Stimulated activated naive CD8-positive, alpha-beta T cell treated with anti-CD3 and anti-CD28 coated beads, Interleukin-15, Interleukin-2, amounts not matched to agents 100 ng/mL and 50 ng/mL, for 24 hours (primary cell): ENCODE results near the gene KCNE1.
A peak's percentile ranks its signal among the peaks of the same experiment; 100 is the strongest.

ENCODE experiments used
- H3K27ac Mint-ChIP-seq: one replicate; pipeline ENCODE4 v1.8.0; 2021; ENCODE audit warnings: mild to moderate bottlenecking, mixed read lengths
- H3K27me3 Mint-ChIP-seq: one replicate; pipeline ENCODE4 v1.8.0; 2021; ENCODE audit warnings: mixed read lengths
- H3K36me3 Mint-ChIP-seq: one replicate; pipeline ENCODE4 v1.8.0; 2021; ENCODE audit warnings: low read depth, mixed read lengths
- H3K4me1 Mint-ChIP-seq: one replicate; pipeline ENCODE4 v1.8.0; 2021; ENCODE audit warnings: low read depth, mixed read lengths
- H3K4me3 Mint-ChIP-seq: one replicate; pipeline ENCODE4 v1.8.0; 2021; ENCODE audit warnings: mild to moderate bottlenecking, mixed read lengths
- H3K9me3 Mint-ChIP-seq: one replicate; pipeline ENCODE4 v1.8.0; 2021; ENCODE audit warnings: mixed read lengths

The KCNE1 gene

DNA sequence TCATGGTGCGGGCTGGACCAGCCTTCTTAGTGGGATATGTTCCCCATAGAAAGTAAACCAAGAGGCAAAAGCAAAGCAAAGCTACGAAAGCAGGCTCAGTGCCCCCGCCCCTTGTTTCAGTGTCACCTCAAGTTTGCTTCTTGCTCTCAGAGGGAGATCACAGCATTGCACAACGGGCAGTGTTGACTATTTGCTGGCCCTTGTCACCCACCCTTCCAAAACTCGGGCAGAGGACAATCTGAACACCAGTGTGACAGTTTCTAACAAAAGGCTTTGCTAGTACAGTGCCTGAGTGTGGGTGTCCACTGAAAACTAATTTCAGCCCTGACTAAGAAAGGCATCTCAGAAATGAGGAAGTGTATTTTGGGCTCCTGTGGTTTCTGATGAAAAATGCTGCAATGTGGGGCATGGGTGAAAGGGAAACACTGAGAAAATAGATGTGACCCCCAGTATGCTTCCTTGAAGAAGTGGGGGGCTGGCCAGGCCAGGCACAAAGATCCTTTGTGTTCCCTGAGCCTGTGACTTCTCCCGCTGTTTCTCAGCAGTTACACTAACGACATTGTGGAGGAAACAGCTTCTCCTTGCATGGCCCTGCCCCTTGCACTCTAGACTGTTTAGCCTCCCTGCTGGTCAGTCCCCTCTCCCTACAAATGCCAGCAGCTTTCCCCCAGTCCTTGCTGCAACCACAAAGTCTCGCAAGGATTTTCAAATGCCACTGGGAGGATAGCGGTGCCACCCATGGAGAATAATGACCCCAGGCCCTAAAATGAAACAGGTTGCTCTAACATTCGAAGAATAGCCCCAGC, 33.3 kb upstream of the KCNE1 start:
- Mint-ChIP-seq H3K4me3 (peak overlapping the region; percentile 23), H3K9me3 (no peaks in the 10 kb centered on the region), H3K36me3 (peaks cover 12% of the 10 kb centered on the region), H3K27me3 (no peaks in the 10 kb centered on the region), H3K27ac (peak overlapping the region; percentile 83), H3K4me1 (peaks cover 39% of the 10 kb centered on the region)

DNA sequence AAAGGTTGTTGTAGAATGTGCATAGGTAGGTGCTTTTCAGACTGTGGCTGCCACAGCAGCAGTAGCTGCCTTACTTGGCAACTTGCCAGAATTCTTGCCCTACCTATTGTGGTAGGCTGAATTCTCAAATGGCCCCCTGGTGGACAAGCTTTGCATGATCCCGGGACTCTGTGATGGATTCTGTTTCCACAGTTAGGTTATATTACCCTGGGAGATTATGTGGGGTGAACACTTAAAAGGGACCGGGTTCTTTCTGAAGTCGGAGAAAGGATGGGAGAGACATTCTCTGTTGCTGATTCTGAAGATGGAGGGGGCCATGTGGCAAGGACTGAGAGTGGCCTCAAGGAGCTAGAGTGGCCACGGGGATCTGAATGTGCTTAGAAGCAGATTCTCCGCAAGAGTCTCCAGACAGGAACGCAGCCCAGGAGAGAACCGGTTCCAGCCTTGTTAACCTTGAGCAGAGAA, 32.1 kb upstream of the KCNE1 start:
- Mint-ChIP-seq H3K36me3 (peaks cover 12% of the 10 kb centered on the region), H3K4me1 (peaks cover 39% of the 10 kb centered on the region), H3K27me3 (no peaks in the 10 kb centered on the region), H3K9me3 (no peaks in the 10 kb centered on the region), H3K27ac (no peak overlapping the region), H3K4me3 (no peak overlapping the region)

DNA sequence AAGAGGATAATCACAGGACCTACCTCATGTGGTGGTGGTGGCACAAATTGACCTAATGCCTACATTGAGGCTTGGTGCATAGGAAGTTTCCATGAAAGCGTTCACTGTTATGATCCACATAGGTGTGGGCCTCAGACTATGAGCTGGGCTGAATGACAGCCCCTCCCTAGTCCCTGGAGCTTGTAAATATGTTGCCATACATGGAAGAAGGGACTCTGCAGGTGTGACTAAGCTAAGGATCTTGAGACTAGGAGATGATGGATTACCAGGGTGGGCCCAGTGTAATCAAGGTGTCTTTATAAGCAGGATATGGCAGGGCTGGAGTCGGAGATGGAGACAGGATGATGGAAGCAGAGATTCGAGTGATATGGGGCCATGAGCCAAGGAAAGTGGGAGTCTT, 31.0 kb upstream of the KCNE1 start:
- H3K27me3 Mint-ChIP-seq: no peaks in the 10 kb centered on the region
- H3K4me1 Mint-ChIP-seq: peaks cover 35% of the 10 kb centered on the region
- no peaks in the 10 kb centered on the region for H3K9me3 Mint-ChIP-seq
- H3K4me3 Mint-ChIP-seq: no peak overlapping the region
- no peak overlapping the region for H3K27ac Mint-ChIP-seq
- H3K36me3 Mint-ChIP-seq: peaks cover 12% of the 10 kb centered on the region

DNA sequence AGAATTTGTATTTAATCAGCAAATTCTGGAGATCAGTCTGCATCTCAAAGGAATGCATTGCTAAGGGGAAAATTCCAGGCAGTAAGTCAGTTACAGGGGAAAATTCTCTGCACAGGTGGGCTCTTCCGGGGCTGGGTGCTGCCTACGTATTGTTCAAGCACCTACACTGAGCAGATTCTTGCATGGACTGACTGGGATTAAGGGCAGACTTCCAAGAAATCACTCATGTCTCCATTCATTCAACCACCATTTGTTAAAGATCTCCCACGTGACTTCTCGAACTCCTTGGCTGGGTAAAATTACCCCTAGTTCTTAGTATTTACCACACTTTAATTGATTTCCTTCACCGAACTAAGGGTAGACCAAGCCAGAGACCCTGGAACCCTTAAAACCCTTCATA, 28.2 kb upstream of the KCNE1 start:
- peaks cover 36% of the 10 kb centered on the region for H3K4me1 Mint-ChIP-seq
- no peaks in the 10 kb centered on the region for H3K9me3 Mint-ChIP-seq
- H3K36me3 Mint-ChIP-seq: peaks cover 12% of the 10 kb centered on the region
- no peak overlapping the region for H3K4me3 Mint-ChIP-seq
- no peaks in the 10 kb centered on the region for H3K27me3 Mint-ChIP-seq
- H3K27ac Mint-ChIP-seq: no peak overlapping the region

DNA sequence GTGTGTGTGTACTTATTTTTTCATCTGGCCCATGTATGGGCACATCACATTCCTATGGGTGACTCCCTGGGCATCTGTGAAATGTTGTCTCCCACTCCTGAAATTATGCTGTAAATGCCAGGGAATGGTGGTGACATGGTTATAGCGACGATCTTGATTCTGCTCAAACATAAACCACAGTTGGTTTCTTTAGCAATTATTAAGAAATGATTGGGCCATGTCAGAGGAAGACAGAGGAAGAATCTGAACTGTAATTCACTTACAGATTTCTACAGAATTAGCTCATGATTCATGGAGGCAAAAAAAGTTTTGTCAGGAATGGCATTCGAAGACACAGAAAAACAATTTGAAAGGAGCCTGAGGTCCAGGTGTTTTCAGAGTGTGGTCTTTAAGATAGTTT, 25.8 kb upstream of the KCNE1 start:
- peaks cover 7% of the 10 kb centered on the region for H3K36me3 Mint-ChIP-seq
- H3K27ac Mint-ChIP-seq: peak overlapping the region; percentile 43
- no peaks in the 10 kb centered on the region for H3K27me3 Mint-ChIP-seq
- no peak overlapping the region for H3K4me3 Mint-ChIP-seq
- H3K4me1 Mint-ChIP-seq: peaks cover 40% of the 10 kb centered on the region
- H3K9me3 Mint-ChIP-seq: no peaks in the 10 kb centered on the region

DNA sequence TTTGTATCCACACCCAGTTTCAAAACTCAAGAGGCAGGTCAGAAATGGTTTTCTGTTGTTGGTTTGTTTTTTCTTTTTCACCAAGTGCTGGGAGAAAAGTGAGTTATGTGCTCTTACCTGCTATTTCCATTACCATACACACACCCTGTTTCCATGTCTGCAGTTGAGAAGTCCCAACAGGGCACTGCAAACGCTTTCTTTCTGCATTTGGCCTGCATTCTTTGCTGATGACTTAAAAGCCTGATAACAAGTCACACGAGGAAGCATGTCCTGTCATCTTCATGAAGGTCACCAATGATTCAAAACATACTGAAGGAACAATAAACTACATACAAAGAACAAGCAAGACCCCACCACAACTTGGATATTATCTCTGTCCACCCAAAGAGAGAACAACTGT, 24.8 kb upstream of the KCNE1 start:
- no peaks in the 10 kb centered on the region for H3K27me3 Mint-ChIP-seq
- H3K9me3 Mint-ChIP-seq: no peaks in the 10 kb centered on the region
- H3K36me3 Mint-ChIP-seq: peaks cover 4% of the 10 kb centered on the region
- no peak overlapping the region for H3K4me3 Mint-ChIP-seq
- H3K27ac Mint-ChIP-seq: peak overlapping the region; percentile 56
- peaks cover 44% of the 10 kb centered on the region for H3K4me1 Mint-ChIP-seq

DNA sequence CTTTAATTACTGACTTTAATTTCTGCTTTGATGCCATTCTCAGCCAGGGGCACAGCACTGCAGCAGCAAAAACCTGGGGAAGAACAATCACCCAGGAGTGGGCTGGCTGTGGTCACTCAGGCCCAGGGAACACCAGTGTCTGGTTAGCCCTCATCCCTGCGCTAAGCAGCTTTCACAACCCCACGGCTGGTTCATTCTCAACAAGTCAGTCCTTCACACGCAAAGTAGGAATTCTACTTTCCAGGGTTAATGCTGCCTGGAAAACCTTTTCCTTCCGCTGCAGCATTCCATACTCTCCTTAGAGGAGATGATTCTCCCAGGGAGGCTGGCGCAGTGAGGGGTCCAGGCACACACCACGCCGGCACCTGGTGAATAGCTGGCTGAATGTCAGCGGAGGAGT, 24.3 kb upstream of the KCNE1 start:
- Mint-ChIP-seq H3K4me1 (peaks cover 44% of the 10 kb centered on the region), H3K9me3 (no peaks in the 10 kb centered on the region), H3K27ac (peak overlapping the region; percentile 56), H3K27me3 (no peaks in the 10 kb centered on the region), H3K4me3 (no peak overlapping the region), H3K36me3 (peaks cover 8% of the 10 kb centered on the region)

DNA sequence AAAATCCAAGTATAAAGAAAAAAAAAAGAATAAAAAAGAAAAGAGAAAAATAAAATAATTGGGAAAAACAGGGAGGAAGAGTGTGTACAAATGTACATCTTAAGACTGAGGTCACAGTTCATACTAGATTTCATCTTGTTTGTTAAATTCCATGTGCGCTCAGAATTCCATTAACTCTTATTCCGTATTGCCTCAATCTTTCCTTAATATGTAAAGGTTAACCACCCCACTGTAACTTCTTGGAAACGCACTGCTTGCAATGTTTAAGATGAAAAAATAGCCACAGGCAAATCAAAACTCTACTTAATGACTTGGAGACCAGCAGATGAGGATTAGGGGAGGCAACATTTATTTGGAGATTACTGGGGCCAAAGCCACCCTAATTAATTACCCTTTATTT, 23.9 kb upstream of the KCNE1 start:
- Mint-ChIP-seq H3K4me3 (no peak overlapping the region), H3K27me3 (no peaks in the 10 kb centered on the region), H3K36me3 (peaks cover 9% of the 10 kb centered on the region), H3K4me1 (peaks cover 44% of the 10 kb centered on the region), H3K27ac (peak overlapping the region; percentile 50), H3K9me3 (no peaks in the 10 kb centered on the region)

DNA sequence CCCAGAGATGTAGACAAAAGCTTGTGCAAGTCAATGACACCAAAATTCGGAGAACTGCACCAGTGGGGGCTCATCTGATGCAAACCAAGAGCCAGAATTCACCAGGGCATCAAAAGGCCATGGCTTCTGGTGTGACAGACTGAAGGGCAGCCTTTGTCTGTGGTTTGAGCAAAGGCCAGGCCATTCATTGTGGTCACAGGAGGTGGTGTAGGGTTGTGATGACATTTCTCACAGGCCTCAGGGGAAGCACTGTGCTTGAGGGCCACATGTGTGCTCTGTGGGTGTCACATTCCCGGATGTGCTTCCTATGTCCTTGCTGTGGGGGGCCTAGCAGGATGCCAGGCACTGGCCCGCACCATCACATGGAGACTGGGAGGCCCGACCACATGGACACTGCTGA, 22.5 kb upstream of the KCNE1 start:
- peaks cover 49% of the 10 kb centered on the region for H3K4me1 Mint-ChIP-seq
- H3K9me3 Mint-ChIP-seq: no peaks in the 10 kb centered on the region
- H3K27me3 Mint-ChIP-seq: no peaks in the 10 kb centered on the region
- peak overlapping the region; percentile 19 for H3K4me3 Mint-ChIP-seq
- peaks cover 9% of the 10 kb centered on the region for H3K36me3 Mint-ChIP-seq
- peak overlapping the region; percentile 97 for H3K27ac Mint-ChIP-seq

DNA sequence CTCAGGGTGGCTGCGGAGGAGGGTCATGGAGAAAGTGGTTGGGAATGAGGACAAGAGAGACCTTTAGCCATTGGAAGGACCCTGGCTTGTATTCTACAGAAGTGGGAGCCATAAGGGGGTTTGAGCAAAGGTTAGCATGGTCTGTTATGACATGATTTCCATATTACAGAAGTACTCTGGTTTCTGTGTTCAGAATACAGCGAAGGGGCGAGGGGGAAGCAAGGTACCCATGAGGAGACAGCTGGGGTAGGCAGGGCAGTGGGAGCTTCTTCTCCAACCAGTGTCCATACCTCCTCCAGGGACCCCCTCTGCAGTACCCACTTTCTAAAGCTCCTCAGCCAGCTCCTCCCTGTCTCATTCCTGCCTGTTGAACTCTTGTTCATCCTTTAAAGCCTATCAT, 21.9 kb upstream of the KCNE1 start:
- no peak overlapping the region for H3K4me3 Mint-ChIP-seq
- H3K9me3 Mint-ChIP-seq: no peaks in the 10 kb centered on the region
- H3K36me3 Mint-ChIP-seq: peaks cover 9% of the 10 kb centered on the region
- H3K27ac Mint-ChIP-seq: peak overlapping the region; percentile 97
- H3K27me3 Mint-ChIP-seq: no peaks in the 10 kb centered on the region
- H3K4me1 Mint-ChIP-seq: peaks cover 54% of the 10 kb centered on the region

DNA sequence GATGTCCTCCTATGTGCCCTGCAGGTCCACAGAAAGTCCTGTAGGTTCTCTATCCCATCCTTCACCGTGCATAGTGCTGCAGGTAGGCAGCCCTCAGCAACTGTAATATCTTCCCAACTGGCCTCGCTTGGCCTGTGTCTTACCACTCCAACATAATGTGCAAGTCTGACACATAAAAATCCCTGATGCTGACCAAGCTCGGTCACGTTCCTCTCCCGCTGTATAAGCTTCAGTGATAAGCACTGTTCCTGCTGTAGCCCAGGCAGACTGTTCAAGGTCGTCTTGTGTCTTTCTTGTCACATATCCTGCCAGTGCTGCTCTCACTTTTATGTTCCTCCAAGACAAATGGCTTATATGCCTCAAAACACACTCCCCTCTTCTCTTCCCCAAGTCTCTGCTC, 19.4 kb upstream of the KCNE1 start:
- no peaks in the 10 kb centered on the region for H3K27me3 Mint-ChIP-seq
- no peak overlapping the region for H3K27ac Mint-ChIP-seq

DNA sequence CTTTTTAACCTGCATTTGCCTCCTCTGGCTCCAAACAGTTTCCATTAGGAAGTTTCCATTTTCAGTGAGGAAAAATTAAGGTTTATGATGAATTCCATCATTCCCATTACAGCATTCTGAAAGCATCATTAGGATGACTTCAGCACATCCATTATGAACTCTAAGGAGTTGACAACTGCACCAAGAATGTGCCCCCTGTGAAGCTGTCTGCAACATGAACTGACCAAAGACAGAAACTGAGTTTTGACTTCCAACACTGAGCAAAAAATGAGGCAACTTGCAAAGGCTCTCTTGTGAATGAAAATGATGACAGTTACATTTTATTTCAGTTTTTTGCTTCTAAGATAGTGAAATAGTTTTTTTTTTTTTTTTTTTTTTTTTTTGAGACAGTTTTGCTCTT, 18.3 kb upstream of the KCNE1 start:
- Mint-ChIP-seq H3K27ac (no peak overlapping the region), H3K9me3 (no peaks in the 10 kb centered on the region), H3K36me3 (peaks cover 14% of the 10 kb centered on the region), H3K4me1 (peaks cover 66% of the 10 kb centered on the region), H3K27me3 (no peaks in the 10 kb centered on the region), H3K4me3 (no peak overlapping the region)

More for the DNA sequence above, 19.4 kb upstream of the KCNE1 start:
- H3K4me1 Mint-ChIP-seq: peaks cover 61% of the 10 kb centered on the region
- H3K36me3 Mint-ChIP-seq: peaks cover 14% of the 10 kb centered on the region
- no peaks in the 10 kb centered on the region for H3K9me3 Mint-ChIP-seq
- H3K4me3 Mint-ChIP-seq: no peak overlapping the region

DNA sequence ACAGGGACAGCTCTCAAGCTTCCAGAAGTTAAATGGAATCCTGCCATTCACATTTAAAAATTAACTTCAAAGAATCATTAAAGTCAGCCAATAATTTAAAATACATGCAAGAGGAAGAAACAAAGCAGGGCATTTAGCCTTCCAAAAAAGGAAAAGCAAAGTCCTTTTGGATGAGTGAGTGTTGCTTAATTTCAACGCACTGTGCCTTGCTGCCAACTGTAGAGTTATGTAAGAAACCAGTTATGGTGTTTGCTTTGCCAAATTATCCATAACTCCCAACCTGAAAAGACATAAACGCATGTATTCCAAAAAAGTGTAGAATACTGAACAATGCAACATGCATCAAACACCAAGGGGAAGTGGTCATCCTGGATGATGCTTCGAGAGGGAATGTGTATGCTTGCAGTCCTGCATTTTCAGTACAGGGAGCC, 16.1 kb upstream of the KCNE1 start:
- peaks cover 22% of the 10 kb centered on the region for H3K36me3 Mint-ChIP-seq
- H3K27me3 Mint-ChIP-seq: no peaks in the 10 kb centered on the region
- H3K4me3 Mint-ChIP-seq: no peak overlapping the region
- no peaks in the 10 kb centered on the region for H3K9me3 Mint-ChIP-seq
- H3K4me1 Mint-ChIP-seq: peaks cover 60% of the 10 kb centered on the region
- H3K27ac Mint-ChIP-seq: peak overlapping the region; percentile 78

DNA sequence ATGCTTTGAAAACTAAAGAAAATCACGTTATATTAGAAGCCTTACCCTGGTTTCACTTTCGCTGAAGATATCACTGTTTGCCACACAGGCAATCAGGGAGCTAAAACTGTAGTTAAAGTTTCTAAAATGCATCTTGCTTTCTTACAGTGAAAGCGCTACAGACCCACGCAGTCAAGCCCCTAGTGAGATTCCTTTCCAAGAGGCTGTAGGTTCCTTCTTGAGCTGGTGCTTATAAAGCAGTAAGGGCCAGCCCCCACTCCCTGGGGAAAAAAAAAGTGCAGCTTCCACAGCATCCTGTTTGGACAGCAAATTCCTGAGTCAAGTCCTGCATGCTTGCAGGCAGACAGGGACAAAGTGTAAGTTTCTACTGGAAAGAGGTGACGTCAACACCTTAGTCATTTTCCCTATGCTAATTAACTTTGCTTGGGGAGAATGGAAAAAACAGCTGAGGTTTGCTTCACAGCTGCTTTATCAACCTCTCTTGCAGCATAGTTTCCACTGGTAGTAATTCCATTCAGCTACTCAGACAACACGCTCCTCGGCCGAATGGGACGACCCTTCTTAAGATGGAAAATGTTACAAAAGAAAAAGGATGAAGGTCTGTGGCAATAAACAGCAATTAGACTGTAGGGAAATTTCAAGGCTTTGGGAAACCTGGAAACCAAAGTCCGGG, 14.7 kb upstream of the KCNE1 start:
- Mint-ChIP-seq H3K27me3 (no peaks in the 10 kb centered on the region), H3K27ac (peak overlapping the region; percentile 97), H3K9me3 (no peaks in the 10 kb centered on the region), H3K4me1 (peaks cover 70% of the 10 kb centered on the region), H3K4me3 (peak overlapping the region; percentile 81), H3K36me3 (peaks cover 28% of the 10 kb centered on the region)

DNA sequence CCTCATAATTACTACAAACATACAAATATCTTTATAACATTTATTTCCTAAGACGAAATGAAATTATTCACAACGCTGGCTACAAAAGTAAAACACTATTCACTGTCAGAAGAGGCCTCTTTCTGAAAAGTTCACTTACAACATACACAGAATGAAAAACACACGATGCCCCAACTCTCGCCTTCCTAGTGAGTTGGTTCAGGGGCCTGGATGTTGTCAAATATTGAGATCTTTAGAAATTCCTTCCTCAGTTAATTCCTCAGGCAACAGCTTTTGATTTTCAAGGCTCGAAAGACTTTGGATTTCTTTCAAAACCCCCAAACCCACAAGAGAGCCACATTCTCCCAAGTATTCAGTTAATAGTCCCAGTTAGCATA, 14.2 kb upstream of the KCNE1 start:
- Mint-ChIP-seq H3K4me1 (peaks cover 70% of the 10 kb centered on the region), H3K9me3 (no peaks in the 10 kb centered on the region)

More for the DNA sequence above, 14.2 kb upstream of the KCNE1 start:
- H3K27ac Mint-ChIP-seq: peak overlapping the region; percentile 97
- peak overlapping the region; percentile 81 for H3K4me3 Mint-ChIP-seq
- H3K36me3 Mint-ChIP-seq: peaks cover 28% of the 10 kb centered on the region
- no peaks in the 10 kb centered on the region for H3K27me3 Mint-ChIP-seq
